H1 (cell line): Measurements from ENCODE around the gene CTNNA3. TPM values are rescaled to one million over a fixed set of nuclear protein-coding genes. Genes with fewer than 3 reads are reported as not detected.

ENCODE experiments used
- SP1 ChIP-seq: IDR thresholded peaks from 2 replicates; pipeline ENCODE4 v1.6.1; 2011; ENCODE audit warnings: low read depth, low read length
- SUZ12 ChIP-seq: fragments of 200-600 bp; sonication (generic); IDR thresholded peaks from 2 replicates; pipeline ENCODE4 v1.6.1; 2012; ENCODE audit warnings: mild to moderate bottlenecking, inconsistent platforms, low read length, moderate library complexity, mixed read lengths
- polyA plus RNA-seq, 7 experiments: library from polyadenylated mRNA; depleted of rRNA in 3 of 7; stranded (reverse) in 5 of 7; unstranded in 2 of 7; fragments of >200 nt in 5 of 7; fragments of 200-250 nt in 2 of 7; gene quantifications; 1 replicate in 5 of 7; 2 replicates in 1 of 7; 4 replicates in 1 of 7; pipeline versions ENCODE4 v1.2.1 to v1.2.3, GENCODE V29; 2011 to 2013; ENCODE audit warnings: missing spikeins in 2 of 7, mixed read lengths in 2 of 7
- total RNA-seq: library from RNA; stranded (reverse); fragmentation: NEBNext Ultra II Directional; extraction: Animal tissue kit (Norgen Biotek cat#: 25700); gene quantifications from 2 replicates; pipeline ENCODE4 v1.2.1, GENCODE V29; 2021

The CTNNA3 gene
- total and polyA plus RNA-seq, 2 of the 8 experiments (the other 6 are each of a cell fraction or from before 2014, with no cell fraction given): 1.3 to 1.5 TPM

DNA sequence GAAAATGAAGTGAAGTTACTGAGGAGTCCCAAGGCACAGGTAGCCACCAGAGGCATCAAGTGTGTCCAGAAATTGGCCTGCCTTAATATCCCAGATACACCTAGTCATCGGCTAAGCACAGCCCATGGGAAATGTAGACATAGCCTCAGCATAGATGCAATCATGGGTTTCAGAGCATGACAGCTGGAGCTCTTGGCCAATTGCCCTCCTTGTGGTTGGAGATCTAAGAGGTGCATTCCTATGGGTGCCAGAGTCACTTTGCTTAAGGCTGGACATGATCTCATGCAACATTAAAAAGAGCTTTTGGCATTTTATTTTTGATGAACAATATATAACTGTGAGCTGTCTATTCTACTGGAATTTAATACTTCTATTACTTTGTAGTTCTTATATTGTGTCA is 1528.2 kb downstream of the CTNNA3 start (continued):
- TF ChIP-seq SP1 (no peak), SUZ12 (no peak)
- TF ChIP-seq, all 59 proteins: peak for 0
